Embryonic facial prominence (tissue), 1 donor: ENCODE measurements around the gene ARHGEF17.

ENCODE experiments used
- DNase-seq: peaks from one replicate; pipeline ENCODE4 v3.0.0-alpha.2; 2016; ENCODE audit errors: extremely low spot score

ARHGEF17 gene

DNA sequence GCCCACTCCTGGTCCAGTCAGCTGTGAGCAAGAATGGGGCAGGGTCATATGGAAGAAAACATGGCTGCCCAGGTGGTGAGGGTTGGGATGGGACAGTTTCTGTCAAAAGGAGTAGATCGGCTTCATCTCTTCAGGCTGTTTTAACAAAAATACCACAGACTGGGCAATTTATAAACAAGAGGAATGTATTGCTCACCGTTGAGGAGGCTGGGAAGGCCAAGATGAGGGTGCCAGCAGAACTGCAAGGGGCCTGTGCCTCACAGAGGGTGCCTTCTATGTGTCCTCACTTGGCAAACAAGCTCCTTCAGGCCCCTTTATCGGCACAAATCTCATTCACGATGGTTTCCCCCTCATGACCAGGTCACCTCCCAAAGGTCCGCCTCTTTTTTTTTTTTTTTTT is 50.0 kb downstream of the ARHGEF17 start:
- DNase-seq, result no peak

DNA sequence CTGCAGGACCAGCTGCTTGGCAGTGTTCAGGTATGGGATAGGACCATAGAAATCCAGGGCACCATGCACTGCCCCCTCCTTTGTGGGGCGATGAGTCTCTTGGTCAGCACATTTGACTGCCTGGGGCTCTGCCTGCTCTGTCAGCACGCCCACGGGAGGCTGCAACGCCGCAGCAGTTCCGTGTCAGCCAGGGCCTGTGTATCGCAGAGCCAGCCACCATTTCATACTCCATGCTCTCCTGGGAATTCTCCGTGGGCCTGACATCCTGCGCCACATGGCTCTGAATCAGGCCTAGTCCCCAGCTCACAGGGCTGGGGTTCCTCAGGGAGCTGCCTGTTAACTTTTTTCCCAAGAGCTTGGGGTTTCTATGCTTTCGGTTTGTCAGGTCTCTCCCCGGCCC is 51.3 kb downstream of the ARHGEF17 start:
- no peak for DNase-seq

DNA sequence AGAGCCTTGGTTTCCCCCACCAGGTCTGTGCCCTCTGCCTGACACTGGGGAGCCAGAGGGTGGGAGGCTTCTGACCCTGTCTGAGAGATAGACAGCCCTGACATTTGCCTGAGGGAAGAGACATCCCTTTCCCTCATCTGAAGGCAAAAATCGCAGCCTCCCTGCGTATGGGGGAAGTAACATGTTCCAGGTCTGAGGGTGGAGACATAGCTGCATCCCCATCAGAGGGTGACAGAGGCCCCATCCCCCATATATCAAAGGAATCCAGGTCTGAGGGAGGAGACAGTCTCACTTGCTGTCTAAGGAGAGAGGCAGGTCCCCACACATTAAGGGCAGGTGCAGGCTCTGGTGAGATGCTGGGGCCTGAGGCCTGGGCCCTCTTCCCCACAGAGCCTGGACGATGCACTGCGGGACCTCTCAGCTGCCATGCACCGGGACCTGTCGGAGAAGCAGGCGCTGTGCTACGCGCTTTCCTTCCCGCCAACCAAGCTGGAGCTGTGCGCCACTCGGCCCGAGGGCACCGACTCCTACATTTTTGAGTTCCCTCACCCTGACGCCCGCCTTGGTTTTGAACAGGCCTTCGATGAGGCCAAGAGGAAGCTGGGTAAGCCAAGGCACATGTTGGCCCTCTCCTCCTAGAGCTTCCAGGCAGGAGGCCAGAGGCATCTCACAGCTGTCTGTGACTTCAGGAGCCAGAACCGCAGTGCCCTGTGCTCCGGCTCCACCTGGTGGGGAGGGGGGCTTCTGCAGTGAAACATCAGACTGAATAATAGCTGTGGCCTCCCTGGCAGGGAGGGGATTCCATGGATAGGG is 52.1 kb downstream of the ARHGEF17 start:
- no peak for DNase-seq

DNA sequence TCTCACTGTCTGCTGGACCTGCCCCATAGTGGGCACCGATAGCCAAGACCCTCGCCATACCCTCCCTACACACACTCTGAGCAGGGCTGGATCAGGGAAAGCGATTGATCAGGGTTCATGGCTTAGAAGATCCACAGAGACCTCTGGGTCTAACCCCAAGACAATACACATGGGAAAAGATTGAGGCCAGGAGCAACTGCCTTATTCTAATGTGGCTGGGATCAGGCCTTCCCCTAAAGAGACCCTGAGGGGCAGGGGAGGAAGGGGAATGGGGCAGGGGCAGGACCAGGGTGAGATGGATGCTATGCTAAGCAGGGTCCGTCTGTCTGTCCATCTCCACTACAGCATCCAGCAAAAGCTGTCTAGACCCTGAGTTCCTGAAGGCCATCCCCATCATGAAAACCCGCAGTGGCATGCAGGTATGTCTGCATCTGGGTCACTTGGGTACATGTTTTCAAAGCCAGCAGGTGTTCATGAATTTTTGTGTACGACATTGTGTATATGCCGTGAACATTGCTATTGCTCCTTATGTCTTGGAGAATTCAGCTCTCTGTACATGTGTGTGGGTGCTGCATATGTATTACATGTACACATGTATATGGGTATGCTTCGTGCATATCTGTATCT is 52.8 kb downstream of the ARHGEF17 start:
- no peak for DNase-seq

DNA sequence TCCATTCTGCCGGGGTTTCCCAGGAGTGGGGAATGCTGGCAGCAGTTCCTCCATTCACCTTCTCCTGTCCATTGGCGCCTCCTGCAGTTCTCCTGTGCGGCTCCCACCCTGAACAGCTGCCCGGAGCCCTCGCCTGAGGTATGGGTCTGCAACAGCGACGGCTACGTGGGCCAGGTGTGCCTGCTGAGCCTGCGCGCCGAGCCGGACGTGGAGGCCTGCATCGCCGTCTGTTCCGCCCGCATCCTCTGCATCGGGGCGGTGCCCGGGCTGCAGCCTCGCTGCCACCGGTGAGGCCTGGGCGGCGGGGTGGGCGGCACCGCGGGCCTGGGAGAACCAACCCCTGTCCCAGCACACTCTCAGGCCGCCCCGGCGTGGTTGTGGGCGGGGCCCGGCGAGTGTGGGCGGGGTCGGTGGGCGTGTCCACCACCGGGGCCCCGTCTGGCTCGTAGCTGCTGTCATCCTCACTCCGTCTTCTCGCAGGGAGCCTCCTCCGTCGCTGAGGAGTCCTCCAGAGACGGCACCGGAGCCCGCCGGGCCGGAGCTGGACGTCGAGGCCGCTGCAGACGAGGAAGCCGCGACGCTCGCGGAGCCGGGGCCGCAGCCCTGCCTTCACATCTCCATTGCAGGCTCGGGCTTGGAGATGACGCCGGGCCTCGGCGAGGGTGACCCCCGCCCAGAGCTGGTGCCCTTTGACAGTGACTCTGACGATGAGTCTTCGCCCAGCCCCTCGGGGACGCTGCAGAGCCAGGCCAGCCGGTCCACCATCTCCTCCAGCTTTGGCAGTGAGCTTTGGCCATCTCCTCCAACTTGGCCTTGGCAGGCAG is 54.1 kb downstream of the ARHGEF17 start:
- DNase-seq, result no peak

DNA sequence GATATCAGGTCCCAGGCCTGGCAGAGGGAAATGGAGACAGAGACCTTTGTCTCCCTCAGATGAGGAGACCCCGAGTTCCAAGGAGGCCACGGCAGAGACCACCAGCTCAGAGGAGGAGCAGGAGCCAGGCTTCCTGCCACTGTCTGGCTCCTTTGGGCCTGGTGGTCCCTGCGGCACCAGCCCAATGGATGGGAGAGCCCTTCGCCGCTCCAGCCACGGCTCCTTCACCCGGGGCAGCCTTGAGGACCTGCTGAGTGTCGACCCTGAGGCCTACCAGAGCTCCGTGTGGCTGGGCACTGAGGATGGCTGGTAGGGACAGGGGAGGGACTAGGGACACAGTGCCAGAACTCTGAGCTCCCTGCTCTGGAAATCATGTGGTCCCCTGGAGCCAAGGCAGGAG is 55.1 kb downstream of the ARHGEF17 start:
- no peak for DNase-seq

DNA sequence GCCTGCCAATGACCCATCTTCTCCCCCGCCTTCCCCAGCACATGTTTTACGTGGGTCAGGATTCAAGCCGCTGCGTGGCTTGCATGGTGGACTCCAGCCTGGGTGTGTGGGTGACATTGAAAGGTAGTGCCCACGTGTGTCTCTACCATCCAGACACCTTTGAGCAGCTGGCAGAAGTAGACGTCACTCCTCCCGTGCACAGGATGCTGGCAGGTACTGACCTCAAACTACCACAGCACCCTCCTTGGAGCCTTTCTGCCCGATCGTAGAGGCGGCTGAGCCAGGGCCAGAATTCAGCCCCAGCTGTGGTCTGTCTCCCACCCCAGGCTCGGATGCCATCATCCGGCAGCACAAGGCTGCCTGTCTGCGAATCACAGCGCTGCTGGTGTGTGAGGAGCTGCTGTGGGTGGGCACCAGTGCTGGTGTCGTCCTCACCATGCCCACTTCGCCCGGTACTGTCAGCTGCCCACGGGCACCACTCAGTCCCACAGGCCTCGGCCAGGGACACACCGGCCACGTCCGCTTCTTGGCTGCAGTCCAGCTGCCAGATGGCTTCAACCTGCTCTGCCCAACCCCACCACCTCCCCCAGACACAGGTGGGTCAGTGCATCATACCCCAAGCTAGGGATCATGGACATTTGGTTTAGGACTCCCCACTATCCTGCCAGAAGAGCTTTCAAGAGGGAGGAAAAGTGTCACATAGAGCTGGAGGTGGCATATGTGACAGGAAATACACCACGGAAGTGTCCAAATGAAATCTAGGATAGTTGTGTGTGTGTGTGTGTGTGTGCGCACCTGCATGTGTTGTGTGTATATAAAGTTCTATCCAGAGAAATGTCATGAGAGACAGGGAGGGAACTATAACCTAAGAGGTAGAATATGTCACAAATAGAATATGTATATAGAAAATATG is 57.5 kb downstream of the ARHGEF17 start:
- DNase-seq, result no peak

DNA sequence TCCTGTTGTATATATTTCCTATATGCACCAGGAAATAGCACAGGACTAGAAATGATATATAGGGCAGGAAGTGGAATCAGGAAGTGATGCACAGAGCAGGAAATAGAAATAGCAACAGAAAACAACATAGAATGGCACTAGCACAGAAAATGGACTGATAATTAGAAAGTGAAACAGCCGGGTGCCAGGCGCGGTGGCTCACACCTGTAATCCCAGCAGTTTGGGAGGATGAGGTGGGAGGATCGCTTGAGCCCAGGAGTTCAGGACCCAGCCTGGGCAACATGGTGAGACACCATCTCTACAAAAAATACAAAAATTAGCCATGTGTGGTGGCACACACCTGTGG is 58.2 kb downstream of the ARHGEF17 start:
- DNase-seq, result no peak

DNA sequence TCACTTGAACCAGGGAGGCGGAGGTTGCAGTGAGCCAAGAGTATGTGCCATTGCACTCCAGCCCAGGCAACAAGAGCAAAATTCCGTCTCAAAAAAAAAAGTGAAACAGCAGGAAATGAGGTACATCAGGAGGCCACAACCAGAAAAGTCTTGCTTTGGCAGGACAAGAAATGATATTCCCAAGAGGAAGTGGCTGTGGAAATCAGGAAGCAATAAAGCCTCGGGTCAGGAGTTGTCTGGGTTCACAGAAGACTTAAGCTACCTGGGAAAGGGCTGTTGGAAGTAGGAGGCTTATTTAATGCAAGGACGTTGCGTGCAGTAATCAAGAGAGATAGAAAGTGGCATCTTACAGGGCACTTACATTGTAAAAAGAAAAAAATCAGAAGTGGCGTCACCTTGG is 58.9 kb downstream of the ARHGEF17 start:
- no peak for DNase-seq

DNA sequence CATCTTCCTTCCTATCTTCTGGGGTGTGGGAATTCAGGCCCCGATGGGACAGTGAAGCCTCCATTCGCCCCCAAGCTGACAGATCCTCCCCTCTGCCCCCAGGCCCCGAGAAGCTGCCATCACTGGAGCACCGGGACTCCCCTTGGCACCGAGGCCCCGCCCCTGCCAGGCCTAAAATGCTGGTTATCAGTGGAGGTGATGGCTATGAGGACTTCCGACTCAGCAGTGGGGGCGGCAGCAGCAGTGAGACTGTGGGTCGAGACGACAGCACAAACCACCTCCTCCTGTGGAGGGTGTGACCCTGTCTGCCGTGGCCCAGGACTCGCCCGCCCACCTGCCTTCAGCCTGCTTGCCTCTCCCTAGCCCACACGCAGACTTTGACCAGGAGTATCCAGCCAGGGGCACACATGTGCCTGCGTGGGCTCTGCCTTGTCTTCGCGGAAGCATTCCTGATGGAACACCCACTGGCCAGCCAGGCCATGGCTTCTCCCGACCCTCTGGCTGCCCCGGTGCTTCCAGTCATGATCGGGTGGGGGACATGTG is 59.5 kb downstream of the ARHGEF17 start:
- DNase-seq, result no peak

DNA sequence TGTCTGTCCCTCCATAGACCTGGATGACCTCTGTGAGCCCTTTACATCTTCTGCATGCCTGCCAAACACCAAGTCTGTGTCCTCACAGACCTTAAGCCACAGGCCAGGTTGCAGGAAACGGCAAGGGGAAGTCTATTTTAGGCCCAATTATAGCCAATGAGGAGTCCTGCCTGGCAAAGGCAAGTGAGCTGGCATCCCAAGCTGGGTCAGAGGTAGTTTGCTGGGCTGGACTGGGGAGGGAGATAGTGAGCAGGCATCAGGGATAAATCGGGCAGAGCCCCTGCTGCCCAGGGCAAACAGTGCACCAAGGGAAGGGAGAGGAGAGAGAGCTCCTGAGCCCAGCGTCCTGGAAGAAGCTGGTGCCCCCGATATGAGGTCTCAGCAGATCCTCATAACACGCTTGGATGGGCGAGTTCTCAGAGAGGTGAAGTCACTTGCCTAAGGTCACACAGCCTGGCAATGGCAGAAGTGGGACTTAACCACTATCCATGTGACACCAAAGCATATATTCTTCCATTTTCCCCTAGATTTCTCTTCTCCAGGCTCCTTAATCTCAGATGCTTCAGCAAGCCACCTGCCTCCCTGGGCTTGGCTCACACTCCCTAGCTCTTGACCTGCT is 64.4 kb downstream of the ARHGEF17 start:
- no peak for DNase-seq

DNA sequence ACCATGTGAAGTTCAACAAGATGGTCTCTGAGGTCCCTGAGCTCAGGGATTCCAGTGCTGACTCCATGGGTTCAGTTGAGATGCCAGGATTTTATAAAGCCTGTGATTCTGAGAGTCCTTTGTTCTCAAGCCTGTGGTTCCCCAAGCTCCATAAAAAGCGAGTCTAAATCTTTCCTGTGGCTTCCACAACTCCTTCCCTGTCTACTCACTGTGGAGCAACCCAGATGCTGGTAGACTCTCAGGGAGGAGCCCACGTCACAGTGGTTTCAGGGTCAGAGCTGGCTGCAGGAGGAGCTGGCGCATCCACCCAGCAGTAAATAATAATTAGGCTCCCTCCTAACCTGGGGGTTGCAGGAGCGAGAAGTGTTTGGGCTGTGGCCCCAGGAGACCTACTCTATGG is 66.1 kb downstream of the ARHGEF17 start:
- no peak for DNase-seq

DNA sequence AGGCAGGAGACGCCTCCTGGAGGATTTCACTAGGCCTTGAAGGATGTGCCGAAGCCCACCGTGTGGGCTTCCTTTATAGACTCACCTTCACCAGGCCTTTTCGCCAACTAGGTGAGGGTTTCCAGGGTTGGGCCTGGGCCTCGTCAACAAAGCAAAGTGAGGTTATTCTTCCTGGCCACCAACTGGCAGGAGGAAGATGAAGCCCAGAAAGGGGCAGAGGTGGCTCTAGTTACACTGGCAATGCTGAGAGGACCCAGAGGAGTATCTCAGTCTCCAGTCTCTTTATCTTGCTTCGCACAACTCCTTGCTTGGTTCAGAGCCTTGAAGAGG is 67.7 kb downstream of the ARHGEF17 start:
- DNase-seq, result no peak

DNA sequence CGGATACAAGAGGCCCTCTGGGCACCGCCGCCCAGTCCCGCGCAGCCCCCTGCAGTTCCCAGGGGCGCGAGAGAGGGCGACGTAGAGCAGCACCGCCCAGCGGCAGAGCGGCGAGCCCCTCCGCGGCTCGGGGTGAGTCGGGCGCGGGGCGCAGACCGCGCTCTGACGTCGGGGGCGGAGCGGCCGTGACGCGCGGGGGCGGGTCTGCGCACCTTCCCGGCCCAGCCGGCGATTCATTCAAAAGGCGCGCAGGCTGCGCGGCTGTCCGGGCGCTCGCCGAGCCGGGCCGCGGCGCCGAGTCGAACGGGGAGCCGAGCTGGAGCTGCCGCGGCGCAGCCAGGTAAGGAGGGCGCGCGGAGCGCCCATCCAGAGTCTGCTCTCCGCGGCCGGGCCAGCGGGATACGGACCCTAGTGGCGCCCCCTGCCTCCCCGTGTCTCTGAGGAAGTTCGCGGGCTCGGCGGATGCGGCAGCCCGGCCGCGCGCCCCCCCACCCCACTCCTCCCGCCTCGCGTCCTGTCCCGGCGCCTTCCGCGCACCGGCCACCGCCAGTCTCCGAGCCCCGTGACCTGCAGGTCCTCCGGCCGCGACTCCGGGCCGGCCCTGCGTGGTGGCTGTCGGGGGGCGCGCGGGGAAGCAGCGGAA is 68.2 kb downstream of the ARHGEF17 start, which contains the start of gene RELT:
RELT (plus strand) TSS at position 240 of the 643 bp plus-strand sequence. CDS start 12,738 bp downstream, outside the sequence.
- peak; percentile 79 for DNase-seq

DNA sequence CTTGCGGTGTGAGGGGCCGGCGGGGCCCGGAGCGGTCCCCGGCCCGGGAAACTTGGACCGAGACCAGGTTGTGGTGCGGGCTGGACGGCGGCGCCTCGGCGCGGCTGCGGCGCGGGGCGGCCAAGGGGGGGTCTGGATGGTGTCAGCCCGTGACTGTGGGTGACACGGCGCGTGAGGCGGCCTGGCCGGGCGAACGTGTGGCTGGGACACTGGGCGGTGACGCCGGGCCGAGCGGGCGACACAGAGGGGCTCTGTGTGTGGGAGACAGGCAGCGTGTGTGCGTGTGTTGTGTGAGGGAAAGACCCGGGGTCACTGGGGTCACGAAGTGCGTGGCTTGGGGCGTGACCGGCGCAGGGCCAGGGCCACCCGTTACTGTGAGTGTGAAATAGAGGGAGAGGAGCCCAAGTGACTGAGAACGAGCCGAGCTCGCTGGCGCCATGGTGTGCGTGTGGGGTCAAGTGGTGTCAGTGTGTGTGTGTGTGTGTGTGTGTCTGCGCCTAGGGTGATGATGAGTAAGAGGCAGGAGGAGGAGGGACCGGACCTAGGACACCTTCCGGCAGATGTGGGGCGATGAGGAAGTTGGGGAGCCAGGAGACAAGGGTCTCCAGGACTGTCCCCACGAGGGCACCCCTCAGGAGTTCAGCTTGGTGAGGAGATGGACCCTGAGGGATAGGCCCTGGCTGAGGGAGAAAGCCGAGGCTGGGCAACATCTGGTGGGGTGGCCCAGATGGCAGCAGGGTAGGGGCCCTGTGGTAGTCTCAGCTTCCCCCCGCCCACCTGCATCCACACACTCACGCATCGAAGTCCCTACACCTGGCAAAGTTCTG is 68.9 kb downstream of the ARHGEF17 start:
- no peak for DNase-seq

DNA sequence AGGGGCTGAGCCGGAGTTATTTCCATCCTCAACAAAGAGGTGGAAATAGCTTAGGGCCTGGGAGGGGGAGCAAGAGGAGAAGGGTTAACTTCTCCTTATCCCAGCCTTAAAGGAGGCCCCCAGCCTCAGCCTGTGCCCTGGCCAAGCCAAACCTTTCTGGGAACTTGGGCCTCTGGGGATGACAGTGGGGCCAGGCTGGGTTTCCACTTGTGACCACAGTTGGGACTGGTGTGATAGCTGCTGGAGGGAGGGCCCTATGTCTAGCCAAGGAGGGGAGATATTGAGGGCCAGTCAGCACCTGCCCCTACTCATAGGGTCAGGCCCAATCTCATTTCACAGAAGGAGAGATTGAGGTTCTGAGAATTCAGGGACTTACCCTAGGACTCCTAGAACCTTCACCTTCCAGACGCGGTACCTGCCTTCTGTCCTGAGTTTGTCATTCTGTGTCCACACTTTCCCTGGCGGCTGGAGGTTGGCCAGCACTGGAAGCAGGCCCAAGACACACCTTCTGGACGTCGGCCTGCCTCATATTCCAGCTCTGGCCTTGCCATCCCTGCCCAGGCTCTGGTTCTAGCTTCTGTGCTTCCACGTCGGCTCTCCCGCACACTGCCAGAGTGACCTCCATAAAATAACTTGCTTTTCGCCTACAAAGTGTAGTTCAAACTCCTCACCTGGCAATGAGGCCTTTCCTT is 71.3 kb downstream of the ARHGEF17 start:
- DNase-seq, result no peak

DNA sequence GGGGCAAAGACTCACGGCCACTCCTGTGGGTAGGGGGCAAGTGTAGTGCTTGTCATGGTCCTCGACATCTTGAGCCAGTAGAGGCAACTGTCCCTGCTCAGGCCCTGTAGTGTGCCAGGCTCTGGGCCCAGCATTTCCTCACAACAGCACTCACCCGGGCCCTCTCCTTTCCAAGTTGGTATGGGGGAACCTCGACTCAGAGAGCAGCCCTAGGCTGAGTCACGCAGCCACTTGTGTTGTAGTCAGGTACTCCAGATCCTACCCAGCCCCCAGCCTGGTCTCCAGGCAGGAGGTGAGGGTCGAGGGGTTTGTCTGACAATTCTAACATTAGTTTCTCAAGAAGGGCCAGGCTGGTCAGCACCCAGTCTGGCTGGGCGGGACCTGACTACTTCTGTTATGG is 72.3 kb downstream of the ARHGEF17 start:
- no peak for DNase-seq

DNA sequence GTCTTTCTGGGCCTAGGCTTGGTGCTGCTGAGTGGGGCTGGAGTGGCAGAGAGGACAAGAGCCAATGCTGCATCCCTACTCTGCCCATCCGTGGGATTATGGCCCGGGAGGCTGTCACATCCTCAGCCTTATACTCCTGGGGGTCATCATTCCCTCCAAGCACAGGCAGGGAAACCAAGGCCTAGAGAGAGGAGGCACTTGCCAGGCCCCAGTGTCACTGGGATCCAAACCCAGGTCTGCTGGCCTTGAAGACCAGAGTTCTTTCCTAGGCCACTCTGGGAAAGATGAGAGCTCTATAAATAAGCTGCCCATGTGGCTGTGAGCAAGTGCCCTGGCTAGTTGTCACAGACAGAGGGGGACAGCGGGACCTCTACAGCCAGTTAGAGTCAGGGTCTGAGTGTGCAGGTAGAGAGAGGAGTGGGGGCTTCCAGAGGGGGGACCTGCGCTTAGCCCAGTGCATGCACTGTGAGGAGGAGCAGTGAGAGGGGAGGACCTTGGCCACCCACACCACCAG is 72.9 kb downstream of the ARHGEF17 start:
- no peak for DNase-seq

DNA sequence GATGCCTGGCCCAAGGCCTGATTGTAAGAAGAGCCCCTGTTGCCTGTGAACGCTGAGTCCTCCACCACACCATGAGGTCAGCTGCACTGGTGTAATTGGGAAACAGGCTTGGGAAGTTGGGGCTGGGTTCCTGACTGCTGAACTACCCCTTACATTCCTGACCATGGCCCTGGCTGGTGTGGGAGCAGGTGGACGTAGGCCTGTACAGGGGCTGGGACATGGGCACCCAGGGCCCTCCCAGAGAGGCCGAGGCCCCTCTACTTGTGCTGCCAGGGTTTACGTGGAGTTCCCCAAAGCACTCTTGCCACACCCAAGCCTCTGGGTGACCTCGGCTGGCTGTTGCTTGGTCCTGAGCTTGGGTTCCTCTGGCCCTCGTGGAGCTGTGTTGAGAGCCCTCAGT is 73.5 kb downstream of the ARHGEF17 start:
- DNase-seq, result no peak
